BLaER1 (cell line): ENCODE data around the gene GRPEL2.

Source experiments
- H3K27ac ChIP-seq: shearing (Covaris generic); formaldehyde crosslinking; 2 replicates; pipeline ENCODE4 v1.8.1; 2022
- H3K27me3 ChIP-seq: shearing (Covaris generic); formaldehyde crosslinking; 2 replicates; pipeline ENCODE4 v1.8.1; 2022
- H3K36me3 ChIP-seq: shearing (Covaris generic); formaldehyde crosslinking; 2 replicates; pipeline ENCODE4 v1.8.1; 2022
- H3K4me1 ChIP-seq: shearing (Covaris generic); formaldehyde crosslinking; 2 replicates; pipeline ENCODE4 v1.8.1; 2022
- H3K4me2 ChIP-seq: shearing (Covaris generic); formaldehyde crosslinking; 2 replicates; pipeline ENCODE4 v1.8.1; 2022
- H3K4me3 ChIP-seq: shearing (Covaris generic); formaldehyde crosslinking; 2 replicates; pipeline ENCODE4 v1.8.1; 2022
- H3K9ac ChIP-seq: shearing (Covaris generic); formaldehyde crosslinking; 2 replicates; pipeline ENCODE4 v1.8.1; 2022
- H3K9me3 ChIP-seq: shearing (Covaris generic); formaldehyde crosslinking; 2 replicates; pipeline ENCODE4 v1.8.1; 2022
- H4K20me1 ChIP-seq: shearing (Covaris generic); formaldehyde crosslinking; 2 replicates; pipeline ENCODE4 v1.8.1; 2022
- Cebpa-rat ChIP-seq: shearing (Covaris generic); IDR thresholded peaks from 2 replicates; pipeline ENCODE4 v1.8.1; 2022

GRPEL2 gene

DNA sequence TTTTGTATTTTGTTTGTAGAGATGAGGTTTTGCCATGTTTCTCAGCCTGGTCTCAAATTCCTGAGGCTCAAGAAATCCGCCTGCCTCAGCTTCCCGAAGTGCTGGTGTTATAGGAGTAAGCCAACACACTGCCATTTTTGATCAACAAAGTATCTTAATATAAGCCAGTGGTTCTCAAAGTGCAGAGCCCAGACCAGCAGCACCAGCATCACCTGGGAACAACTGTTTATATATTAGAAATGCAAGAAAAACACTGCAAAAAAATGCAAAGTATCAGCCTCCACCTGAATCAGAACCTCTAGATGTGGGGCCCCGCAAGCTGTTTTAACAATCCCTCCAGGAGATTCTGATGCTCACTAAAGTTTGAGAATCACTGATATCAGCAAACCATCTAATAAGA is 27.6 kb downstream of the GRPEL2 start:
- Histone ChIP-seq H3K27me3 (no peaks in the 10 kb centered on the region), H3K4me3 (no peak overlapping the region), H3K4me2 (peak overlapping the region; percentile 44; the same call in 1 of the 2 replicates), H3K4me1 (peaks cover 15% of the 10 kb centered on the region), H3K9me3 (no peaks in the 10 kb centered on the region), H3K36me3 (peaks cover 13% of the 10 kb centered on the region), H3K9ac (no peak overlapping the region), H4K20me1 (no peaks in the 10 kb centered on the region), H3K27ac (no peak overlapping the region)
- TF ChIP-seq Cebpa-rat: no peak

DNA sequence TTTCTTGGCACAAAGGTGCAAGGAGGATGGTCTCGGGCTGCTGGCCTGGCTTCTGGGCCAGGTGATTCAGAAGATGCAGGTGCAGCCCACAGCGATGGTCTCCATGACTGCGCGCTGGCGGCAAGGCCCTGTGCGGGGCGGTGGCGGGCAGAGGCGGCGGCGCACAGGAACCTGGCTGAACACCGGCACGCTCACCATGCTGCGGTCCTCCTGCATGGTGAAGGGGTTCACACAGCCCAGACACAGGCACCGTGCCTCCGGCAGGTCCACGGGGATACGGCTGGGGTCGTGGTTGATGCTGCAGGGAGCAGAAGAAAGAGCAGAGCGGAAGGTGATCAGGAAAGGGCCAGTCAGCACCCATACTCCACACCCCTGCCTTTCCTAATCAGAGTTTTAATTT is 29.0 kb downstream of the GRPEL2 start:
- H4K20me1 ChIP-seq: no peaks in the 10 kb centered on the region
- no peak for TF ChIP-seq Cebpa-rat
- no peak overlapping the region for H3K4me3 ChIP-seq
- H3K27ac ChIP-seq: no peak overlapping the region
- H3K9me3 ChIP-seq: no peaks in the 10 kb centered on the region
- no peaks in the 10 kb centered on the region for H3K27me3 ChIP-seq
- peaks cover 15% of the 10 kb centered on the region for H3K4me1 ChIP-seq
- H3K4me2 ChIP-seq: no peak overlapping the region
- H3K9ac ChIP-seq: no peak overlapping the region
- H3K36me3 ChIP-seq: 0 out of 2 replicates have a peak, but pooled peaks cover under 1% of the 10 kb centered on the region

DNA sequence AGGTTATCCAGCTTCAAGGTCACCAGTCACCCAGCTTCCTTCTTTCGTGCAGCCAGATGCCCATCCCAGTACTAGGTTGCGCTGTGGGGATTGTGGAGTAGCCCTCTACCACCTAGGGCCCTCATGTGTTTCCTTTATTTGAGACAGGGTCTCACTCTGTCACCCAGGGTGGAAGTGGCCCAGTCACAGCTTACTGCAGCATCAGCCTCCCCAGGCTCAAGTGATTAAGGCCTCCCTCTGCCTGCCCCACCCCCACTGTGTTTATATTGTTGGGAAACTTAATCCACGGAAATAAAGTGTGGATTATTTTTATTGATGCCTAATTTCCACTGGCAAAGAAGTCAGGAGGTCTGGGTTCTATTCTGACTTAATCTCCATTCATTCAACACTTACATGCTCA is 29.5 kb downstream of the GRPEL2 start:
- no peaks in the 10 kb centered on the region for H3K9me3 ChIP-seq
- H3K4me3 ChIP-seq: no peak overlapping the region
- no peaks in the 10 kb centered on the region for H3K27me3 ChIP-seq
- no peak for TF ChIP-seq Cebpa-rat
- no peak overlapping the region for H3K9ac ChIP-seq
- peaks cover 15% of the 10 kb centered on the region for H3K4me1 ChIP-seq
- H3K4me2 ChIP-seq: no peak overlapping the region
- no peak overlapping the region for H3K27ac ChIP-seq
- H3K36me3 ChIP-seq: no peaks in the 10 kb centered on the region
- no peaks in the 10 kb centered on the region for H4K20me1 ChIP-seq

DNA sequence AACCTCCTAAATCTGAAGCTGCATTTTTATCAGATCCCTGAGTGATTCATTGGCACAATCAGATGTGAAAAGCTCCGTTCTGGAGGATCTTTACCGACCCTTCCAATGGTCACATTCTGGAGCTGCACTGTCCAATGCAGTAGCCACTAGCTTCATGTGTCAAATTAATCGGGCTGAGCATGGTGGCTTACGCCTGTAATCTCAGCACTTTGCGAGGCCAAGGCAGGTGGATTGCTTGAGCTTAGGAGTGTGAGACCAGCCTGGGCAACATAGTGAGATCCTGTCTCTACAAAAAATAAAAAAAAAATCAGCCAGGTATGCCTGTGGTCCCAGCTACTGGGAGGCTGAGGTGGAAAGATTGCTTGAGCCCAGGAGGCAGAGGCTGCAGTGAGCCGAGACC is 30.1 kb downstream of the GRPEL2 start:
- Histone ChIP-seq H3K4me1 (peaks cover 15% of the 10 kb centered on the region), H3K27me3 (no peaks in the 10 kb centered on the region), H3K9me3 (no peaks in the 10 kb centered on the region), H4K20me1 (no peaks in the 10 kb centered on the region), H3K27ac (no peak overlapping the region), H3K9ac (no peak overlapping the region), H3K4me2 (no peak overlapping the region), H3K36me3 (no peaks in the 10 kb centered on the region), H3K4me3 (no peak overlapping the region)
- TF ChIP-seq Cebpa-rat: no peak

DNA sequence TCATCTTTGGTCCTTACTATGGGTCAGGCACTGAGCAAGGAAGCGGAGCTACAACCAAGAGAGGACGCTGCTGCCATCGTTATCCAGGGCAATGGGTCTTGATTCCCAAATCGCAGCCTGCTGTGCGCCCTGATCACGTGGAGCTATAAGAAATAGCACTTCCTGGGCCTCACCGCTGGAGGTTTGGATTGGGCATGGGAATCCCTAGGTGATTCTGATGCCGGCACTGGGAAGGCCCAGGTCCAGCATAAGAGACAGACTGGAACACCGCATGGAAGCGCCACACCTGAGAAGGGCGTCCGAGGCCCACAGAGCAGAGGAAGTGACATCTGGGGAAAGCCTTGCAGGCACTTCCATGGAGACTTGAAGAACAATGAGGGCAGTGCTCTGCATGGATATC is 30.8 kb downstream of the GRPEL2 start:
- H3K4me3 ChIP-seq: no peak overlapping the region
- H3K4me1 ChIP-seq: peaks cover 15% of the 10 kb centered on the region
- no peaks in the 10 kb centered on the region for H3K36me3 ChIP-seq

DNA sequence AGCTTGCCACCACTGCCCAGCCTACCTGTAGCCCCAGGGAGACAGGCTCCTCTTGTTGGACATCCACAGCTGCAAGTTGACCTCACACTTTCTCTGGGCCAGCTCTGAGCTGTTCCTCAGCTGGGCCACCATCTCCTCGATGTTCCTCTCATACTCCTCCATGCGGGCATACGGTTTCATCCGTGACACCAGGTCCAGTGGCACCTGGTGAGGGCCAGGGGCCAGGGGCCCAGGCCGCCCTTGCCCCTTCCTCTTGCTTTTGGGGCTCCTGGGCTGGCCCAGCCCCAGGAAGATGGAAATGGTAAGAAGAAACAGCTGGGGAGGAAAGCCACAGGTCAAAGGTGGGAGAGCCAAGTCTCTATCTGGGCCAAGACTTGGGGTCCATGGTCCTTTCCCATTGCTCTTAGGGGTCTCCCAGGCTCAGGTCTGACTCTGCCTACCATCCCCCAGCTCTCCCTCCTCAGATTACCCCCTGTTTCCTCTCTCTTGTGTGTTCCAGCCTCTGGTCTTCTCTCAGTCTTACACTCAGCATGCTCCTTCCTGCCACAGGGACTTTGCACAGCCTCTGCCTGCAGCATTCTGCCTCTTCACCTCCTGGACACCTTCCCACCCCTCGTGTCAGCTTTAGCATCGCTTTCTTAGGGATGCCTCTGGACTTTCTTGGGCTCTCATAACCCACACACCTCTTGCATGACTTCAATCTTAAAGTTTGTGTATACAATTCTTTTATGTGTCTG is 31.6 kb downstream of the GRPEL2 start:
- no peaks in the 10 kb centered on the region for H3K9me3 ChIP-seq
- H3K27ac ChIP-seq: no peak overlapping the region
- H3K36me3 ChIP-seq: no peaks in the 10 kb centered on the region
- no peak overlapping the region for H3K4me2 ChIP-seq
- no peaks in the 10 kb centered on the region for H4K20me1 ChIP-seq
- no peak overlapping the region for H3K9ac ChIP-seq
- H3K4me1 ChIP-seq: peaks cover 11% of the 10 kb centered on the region
- H3K27me3 ChIP-seq: no peaks in the 10 kb centered on the region
- TF ChIP-seq Cebpa-rat: no peak
- H3K4me3 ChIP-seq: no peak overlapping the region

More for the DNA sequence above, 30.8 kb downstream of the GRPEL2 start:
- H3K9ac ChIP-seq: no peak overlapping the region
- H4K20me1 ChIP-seq: no peaks in the 10 kb centered on the region
- no peak overlapping the region for H3K4me2 ChIP-seq
- no peaks in the 10 kb centered on the region for H3K9me3 ChIP-seq
- no peak for TF ChIP-seq Cebpa-rat
- H3K27ac ChIP-seq: no peak overlapping the region
- H3K27me3 ChIP-seq: no peaks in the 10 kb centered on the region

DNA sequence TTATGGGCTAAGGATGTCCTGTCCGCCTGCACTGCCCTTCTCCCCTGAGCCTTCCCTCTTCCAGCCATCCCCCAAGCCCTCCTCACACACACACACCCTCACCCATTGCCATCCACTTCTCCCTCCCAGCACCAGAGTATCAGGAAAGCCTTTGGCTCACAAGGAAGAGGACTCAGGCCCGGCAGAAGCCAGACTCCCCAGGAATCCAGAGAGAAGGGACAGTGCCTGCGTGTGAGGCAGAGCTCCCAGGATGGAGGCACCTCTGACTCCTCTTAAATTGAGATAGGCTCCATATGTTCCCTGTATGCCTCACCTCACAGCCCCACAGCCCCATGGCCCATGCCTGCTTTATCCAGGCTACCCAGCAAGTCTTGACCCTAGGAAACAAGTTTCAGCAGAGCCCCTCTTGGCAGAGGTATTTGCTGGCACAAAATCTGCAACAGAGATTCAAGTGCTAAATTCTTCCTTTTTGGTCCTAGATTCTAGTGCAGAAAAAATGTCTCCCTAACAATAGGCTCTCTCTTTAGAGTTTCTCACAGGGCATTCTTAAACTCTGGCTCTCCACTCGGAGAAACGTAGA is 33.0 kb downstream of the GRPEL2 start:
- no peaks in the 10 kb centered on the region for H3K4me1 ChIP-seq
- no peaks in the 10 kb centered on the region for H3K9me3 ChIP-seq
- no peak overlapping the region for H3K9ac ChIP-seq
- H3K27me3 ChIP-seq: no peaks in the 10 kb centered on the region
- H3K27ac ChIP-seq: no peak overlapping the region
- TF ChIP-seq Cebpa-rat: no peak
- H3K36me3 ChIP-seq: no peaks in the 10 kb centered on the region
- H3K4me3 ChIP-seq: no peak overlapping the region
- H3K4me2 ChIP-seq: no peak overlapping the region
- H4K20me1 ChIP-seq: no peaks in the 10 kb centered on the region

DNA sequence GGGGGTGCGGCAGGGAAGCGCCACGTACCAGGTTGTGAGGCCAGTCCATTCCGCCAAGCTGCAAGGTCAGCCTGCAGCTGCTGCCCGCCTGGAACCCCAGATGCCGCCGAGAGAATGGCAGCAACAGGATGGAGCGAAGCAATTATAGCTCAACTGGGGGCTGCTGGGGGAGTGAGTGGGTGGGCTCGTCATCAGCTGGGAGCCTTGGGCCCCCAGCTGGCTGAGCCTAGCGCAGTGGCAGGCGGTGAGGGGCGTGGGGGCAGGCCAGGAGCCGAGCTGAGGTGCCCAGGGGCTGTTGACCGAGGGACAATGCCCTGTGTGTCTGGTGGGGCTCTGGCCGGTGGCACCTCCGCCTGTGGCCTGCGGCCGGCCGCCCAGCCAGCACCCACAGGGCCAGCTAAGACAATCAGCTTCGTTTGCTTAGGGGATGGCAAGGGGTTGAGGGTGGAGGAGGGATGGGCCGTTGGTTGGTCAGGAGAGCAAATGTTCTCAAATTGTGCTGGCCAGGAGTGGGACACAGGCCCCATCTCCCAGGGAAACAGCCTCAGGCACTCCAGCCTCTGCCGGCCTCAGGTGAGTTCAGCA is 34.0 kb downstream of the GRPEL2 start, which contains the start of gene IL17B:
TSS of gene IL17B (minus strand) at position 116 of the 585 bp plus-strand sequence. CDS start at position 49, 67 bp downstream.
- H3K4me3 ChIP-seq: no peak within 1 kb of the TSS
- H3K9me3 ChIP-seq: no peaks in the 10 kb centered on the region
- no peaks in the 10 kb centered on the region for H3K27me3 ChIP-seq
- TF ChIP-seq Cebpa-rat: no peak
- H3K4me2 ChIP-seq: no peak within 1 kb of the TSS
- no peaks in the 10 kb centered on the region for H3K4me1 ChIP-seq
- no peaks in the 10 kb centered on the region for H4K20me1 ChIP-seq
- no peak within 1 kb of the TSS for H3K27ac ChIP-seq
- H3K9ac ChIP-seq: no peak within 1 kb of the TSS
- no peaks in the 10 kb centered on the region for H3K36me3 ChIP-seq

DNA sequence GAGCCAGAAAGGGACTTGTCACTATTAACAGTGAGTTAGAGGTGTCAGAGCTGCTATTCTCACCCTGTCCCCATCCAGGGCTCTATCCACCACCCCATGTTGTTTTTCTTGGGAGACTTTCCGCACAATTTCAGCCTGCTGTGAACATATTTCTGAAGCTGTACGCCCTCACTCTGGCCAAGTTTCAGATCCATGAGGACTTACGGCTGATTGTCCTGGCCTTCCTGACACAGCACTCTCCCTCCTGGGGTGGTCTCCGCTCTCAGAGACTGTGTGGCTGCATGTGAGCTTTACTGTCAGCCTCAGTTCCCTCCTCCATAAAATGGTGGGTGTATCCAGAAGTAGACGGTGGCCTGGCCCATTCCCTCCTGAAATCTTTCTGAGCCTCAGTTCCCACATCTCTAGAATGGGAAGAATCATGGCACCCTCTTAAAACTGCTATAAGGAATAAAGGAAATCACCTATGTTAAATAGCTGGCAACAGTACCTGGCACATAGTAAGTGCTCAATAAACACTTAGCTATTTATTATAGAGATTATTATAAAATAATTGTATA is 34.6 kb downstream of the GRPEL2 start:
- H3K27ac ChIP-seq: no peak overlapping the region
- H3K9ac ChIP-seq: no peak overlapping the region
- no peak overlapping the region for H3K4me2 ChIP-seq
- H3K27me3 ChIP-seq: no peaks in the 10 kb centered on the region
- no peaks in the 10 kb centered on the region for H3K4me1 ChIP-seq
- H3K36me3 ChIP-seq: no peaks in the 10 kb centered on the region
- no peaks in the 10 kb centered on the region for H4K20me1 ChIP-seq
- H3K9me3 ChIP-seq: no peaks in the 10 kb centered on the region
- no peak for TF ChIP-seq Cebpa-rat
- H3K4me3 ChIP-seq: no peak overlapping the region
